ENCODE data around the gene TGFBR3.
"Not testable (repeated sequence)": the region's sequence is repeated elsewhere in the genome, so short reads cannot be mapped to it uniquely, and the experiment has no call there.

Gene TGFBR3

DNA sequence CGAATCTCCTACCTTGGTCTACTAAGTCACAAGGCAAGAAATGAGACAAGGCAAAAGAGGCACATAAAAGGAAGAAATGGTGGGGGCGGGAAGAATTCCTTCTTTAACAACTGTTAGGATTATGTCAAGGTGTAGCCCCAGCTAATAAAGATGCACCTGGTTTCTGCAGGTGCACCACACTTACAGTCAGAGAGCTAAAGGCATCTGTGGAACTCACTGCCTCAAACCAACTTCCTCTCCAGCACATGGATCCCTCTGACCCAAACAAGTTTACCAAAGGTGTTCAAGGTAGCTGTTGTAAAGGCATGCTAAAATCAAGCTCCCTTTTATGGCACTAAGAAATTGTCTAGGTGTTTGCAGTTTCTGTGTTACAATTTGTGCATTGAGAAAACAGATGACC is 38.1 kb downstream of the TGFBR3 start:
- DNase-seq (ENCODE audit: low spot score) = no peak

DNA sequence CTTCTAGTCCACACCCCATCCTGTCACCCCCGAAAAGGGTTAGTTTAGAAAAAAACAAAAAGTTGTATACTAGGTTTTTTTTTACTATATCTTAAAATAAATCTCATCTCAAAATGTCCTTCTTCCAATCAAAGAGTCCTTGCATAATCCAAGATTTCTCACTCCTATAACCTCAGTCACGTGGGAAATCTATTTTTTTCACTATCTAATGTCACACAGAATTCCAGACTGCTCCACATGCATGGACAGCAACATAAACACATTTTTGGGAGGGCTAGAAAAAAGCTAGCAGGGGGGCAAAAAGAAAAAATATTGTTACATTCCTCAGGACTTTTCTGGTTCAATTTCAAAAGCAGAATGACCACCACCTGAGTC is 39.3 kb downstream of the TGFBR3 start:
- no peak for DNase-seq (ENCODE audit: low spot score)

DNA sequence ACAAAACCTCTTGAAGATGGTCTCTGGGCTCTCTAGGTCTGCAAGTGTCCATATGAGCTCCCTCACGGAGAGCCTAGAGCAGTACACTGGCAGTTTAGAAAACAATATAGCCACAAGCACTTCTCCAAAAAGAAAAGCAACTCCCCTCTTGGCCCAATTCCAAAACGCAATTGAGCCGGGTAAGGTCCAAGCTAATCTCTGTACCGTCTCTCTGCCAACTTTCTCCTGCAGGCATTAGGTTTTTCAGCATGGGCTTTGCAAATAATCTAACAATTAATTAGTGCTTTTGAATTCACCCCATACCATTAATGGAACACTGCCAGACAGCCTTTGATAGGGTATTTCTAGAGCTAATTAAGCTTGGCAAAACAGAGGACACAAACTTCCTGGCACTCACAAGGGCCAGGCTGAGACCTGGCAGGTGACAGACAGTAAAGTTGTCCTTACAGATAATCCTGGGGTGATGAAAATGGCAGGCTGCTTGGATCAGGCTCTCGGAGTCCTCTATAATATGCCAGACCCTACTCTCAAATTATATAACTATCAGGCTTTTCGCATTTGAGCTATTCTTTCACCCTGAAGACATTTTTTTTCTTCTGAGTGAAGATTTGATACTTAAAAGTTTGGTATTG is 39.8 kb downstream of the TGFBR3 start:
- no peak for DNase-seq (ENCODE audit: low spot score)

DNA sequence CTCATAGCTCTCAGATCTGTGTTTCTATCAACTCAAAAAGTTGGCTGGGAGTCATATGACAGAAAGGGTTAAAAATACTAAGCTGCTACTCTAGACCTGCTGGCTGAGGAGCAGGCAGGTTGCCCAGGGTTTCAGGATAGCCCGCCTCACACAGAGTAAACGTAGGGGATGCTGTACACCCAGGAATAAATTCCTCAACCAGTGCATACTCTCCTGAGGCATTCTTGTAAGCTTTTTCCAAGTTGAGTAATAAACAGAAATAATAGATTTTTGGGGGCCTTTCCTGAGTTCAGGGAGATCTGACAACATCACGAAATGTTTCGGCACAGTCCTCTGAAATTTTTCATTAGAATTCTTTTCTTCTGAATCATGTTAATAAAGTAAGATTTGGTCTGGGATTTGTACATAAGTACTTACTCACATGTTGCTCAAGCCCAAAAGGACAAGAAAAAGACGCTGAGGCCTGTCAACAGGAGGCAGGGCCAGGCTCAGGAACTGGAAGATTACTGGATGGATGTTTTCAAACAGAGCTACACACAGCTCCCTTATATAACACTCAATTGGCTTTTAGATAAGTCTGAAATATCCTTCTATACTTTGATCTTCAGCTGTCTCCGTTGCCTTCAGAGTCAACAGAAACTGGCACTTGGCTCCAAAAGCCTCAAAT is 41.0 kb downstream of the TGFBR3 start:
- DNase-seq (ENCODE audit: low spot score) = no peak

DNA sequence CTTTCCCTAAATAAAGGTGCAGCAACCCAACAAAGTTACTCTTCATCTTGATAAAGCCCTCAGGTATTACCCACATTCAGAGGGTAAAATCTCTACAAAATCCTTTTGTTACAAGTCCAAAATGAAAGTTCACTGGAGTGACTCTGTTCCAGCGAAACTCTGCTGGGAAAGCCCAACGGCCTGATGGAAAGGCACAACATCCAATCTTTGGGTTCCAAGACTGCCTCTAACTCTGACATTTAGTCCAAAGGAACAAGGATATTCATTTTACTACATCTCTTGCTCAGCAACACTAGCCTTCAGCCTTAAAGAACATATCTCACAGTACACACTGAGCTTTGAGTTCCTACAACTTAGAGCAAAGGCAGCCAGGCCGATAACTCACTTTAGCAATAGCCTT is 42.1 kb downstream of the TGFBR3 start:
- DNase-seq (ENCODE audit: low spot score) = no peak

DNA sequence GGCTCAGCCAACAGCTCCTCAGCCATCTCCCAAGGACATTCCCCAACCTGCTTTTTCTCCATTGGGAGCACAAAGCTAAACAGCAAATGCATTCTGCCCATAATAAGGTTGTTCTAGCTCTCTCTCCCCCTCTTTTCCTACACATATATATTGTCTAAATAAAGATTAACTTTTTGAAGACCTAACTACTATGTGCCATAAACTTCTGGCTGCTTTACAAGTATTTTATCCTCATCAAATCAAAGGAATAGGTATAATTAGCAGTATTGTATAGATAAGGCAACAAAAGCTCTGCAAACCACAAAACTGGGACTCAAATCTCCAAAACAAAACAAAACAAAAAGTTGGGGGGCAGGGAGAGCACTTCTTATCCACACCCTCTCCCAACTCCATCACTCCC is 43.4 kb downstream of the TGFBR3 start:
- no peak for DNase-seq (ENCODE audit: low spot score)

DNA sequence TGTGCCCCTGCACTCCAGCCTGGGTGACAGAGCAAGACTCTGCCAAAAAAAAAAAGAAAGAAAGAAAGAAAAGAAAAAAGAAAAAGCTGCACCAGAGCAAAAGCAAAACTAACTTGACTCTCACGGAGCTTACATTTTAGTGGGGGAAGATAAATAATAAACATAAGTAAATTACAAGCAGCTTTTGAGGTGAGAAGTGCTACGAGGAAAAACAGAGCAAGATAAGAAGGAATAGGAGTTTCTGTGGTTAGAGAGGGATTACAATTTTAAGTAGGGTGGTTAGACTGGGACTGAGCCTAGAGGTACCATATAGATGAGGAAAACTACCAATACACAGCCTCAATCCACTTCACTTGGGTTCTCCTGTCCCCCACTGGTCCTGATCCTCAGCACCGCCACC is 43.9 kb downstream of the TGFBR3 start:
- no peak for DNase-seq (ENCODE audit: low spot score)

DNA sequence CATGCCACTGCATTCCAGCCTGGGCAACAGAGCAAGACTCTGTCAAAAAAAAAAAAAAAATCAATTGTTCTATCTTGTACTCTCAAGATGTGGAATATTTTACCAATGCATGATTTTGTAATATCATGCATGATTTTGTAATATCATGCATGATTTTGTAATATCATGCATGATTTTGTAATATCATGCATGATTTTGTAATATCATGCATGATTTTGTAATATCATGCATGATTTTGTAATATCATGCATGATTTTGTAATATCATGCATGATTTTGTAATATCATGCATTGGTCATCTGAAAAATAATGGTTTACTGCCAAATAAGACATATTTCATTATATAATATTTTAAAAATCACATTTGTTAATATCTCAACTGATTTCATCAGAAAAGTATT is 45.7 kb downstream of the TGFBR3 start:
- DNase-seq (ENCODE audit: low spot score) = not testable (repeated sequence)

DNA sequence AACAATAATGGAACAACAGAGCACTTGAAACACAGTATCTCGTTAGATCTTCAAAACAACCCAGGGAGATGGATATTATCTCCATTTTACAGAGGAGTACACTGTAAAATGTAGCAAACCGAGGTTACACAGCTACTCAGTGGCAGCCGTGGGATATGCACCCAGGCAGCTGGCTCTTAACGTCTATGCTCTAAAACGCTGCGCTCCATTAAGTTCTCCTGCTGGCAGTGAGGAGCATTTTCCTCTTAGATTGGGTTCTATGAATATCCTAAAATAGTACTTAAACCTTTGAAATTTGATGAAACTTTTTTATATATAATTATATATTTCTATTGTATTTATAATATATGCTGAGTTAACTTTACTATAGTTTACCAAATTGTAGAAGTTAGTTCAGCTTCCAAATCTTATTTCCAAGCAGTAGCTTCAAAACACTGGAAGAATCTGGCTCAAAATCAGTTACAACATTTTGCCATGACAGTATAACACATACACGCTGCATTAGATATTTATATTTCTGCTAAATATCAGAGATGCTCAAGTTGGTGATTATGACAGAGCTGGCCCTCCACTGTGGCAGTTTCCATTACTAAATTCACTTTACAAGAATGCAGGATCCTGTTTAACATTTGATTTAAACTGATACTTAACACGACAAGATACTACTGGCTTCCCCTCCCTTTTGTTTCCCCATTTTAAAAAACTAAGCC is 49.5 kb downstream of the TGFBR3 start:
- DNase-seq (ENCODE audit: low spot score) = no peak

DNA sequence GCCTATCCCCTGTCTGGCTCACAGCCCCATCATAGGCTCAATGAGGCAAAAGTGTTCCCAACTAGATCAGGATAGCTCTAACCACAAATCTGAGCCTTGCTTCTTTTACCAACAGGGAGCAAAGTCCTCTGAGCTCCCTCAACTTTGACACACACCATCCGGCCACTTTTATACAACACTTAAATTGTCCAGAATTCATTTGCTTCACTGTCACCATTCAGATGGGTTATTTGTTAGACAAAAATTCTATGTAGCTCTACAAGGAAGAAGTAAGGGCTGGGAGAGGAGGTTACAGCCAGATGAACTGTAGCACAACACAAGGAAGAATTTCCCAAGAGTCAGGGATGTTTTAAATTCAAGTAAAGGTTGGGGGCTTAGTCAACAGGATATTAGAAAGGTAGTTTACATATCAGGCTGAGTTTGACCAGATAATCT is 50.8 kb downstream of the TGFBR3 start:
- DNase-seq (ENCODE audit: low spot score) = no peak

DNA sequence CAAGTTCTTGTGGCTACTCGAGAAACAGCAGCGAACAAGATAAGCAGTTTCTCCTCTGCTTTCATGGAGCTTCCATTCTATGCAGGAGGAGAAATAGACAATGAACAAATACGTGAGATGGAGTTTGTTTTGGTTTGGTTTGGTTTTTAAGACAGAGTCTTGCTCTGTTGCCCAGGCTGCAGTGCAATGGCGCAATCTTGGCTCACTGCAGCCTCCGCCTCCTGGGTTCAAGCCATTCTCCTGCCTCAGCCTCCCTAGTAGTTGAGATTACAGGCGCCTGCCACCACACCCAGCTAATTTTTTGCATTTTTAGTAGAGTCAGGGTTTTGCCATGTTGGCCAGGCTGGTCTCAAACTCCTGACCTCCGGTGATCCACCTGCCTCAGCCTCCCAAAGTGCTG is 51.4 kb downstream of the TGFBR3 start:
- not testable (repeated sequence) for DNase-seq (ENCODE audit: low spot score)

DNA sequence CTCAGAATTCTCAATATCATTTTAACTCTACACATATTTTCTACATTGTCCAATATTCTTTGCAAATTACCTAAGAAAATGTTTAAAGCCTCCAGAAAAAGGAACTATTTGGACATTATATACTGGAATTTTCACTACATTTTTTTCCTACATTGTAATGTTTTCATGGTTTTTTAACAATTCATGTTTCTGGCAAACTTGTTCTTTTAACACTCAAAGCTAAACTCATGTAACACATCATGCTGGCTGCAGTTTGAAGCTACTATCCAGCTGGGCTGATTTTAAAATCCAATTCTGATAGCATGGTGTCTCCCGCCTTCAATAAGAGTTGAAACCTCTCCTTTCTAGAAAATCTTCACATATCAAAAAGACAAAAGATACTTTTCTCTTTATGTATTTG is 52.0 kb downstream of the TGFBR3 start:
- no peak for DNase-seq (ENCODE audit: low spot score)

DNA sequence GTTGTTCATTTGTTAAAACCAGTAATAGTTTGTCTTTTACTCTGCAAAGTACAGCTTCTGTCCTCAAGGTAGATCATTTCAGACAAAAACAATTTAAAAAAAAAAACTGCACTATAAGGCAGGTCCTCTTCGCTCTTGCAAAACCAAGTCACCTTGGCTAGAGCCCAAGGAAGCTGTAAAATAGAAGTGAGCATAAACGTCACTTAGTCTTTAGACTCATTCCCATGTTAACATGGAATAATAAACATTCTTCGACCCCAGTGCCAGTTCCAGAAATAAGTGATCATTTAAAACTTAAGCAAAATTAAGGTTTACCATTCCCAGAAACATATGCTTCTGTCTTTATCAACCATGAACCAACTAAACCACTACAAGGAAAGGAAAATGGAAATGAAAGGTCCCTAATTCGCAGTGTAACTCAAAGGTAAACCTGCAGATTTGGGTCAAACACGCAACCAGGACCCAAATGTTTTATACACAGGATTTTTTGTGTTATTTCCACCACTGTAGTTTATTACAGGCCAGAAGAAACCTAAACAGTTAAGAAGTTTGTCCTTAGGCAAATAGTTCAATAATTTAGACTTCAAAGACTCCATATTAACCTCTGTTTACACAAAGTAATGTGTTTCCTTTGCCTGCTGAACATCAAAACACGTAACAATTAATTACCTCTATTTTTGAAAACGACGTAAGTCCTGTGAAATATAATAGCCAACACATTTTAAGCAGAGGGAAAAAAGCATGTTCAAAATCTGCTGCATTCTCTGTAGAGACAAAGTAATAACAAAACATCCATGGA is 54.6 kb downstream of the TGFBR3 start:
- no peak for DNase-seq (ENCODE audit: low spot score)

DNA sequence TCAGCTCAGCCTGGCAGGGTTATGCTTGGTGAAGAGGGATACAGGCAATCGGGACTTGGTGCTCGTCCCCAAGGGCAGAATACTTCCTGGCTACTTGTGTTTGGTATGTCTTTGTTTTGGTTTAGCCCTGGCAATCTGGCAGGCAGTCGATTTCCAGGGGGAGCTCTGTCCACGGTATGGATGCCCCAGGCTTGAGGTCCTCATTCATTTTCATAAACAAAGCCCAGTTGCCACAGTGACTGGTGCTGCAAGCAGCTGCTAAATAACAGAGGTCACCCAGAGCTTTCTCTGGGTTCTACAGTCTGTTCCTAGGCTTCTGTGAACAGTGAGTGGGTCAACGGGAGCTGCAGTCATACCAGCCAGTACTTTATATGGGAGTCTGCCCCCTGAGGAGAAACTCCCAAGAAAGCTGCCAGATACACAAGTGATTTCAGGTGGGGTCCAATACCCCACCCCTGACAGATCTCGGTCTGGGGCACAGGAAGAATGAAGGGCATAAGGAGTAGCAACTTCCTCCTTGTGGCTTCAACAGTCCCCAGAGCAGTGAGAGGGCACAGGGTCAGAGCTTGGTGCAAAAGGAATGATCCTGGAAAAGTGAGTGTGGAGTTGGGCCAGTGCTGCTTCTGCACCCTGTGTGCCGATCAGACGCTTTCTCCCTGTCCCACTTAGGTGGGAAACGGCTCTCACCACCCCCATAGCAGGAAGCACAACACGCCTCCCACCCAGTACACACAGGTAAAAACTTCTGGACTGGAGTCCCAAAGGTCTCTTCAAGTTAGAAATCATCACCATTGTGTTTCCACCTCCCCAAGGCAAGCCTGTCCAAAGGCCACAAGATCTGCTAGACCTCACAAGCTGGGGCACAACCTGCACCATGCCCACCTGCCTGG is 55.5 kb downstream of the TGFBR3 start:
- no peak for DNase-seq (ENCODE audit: low spot score)

DNA sequence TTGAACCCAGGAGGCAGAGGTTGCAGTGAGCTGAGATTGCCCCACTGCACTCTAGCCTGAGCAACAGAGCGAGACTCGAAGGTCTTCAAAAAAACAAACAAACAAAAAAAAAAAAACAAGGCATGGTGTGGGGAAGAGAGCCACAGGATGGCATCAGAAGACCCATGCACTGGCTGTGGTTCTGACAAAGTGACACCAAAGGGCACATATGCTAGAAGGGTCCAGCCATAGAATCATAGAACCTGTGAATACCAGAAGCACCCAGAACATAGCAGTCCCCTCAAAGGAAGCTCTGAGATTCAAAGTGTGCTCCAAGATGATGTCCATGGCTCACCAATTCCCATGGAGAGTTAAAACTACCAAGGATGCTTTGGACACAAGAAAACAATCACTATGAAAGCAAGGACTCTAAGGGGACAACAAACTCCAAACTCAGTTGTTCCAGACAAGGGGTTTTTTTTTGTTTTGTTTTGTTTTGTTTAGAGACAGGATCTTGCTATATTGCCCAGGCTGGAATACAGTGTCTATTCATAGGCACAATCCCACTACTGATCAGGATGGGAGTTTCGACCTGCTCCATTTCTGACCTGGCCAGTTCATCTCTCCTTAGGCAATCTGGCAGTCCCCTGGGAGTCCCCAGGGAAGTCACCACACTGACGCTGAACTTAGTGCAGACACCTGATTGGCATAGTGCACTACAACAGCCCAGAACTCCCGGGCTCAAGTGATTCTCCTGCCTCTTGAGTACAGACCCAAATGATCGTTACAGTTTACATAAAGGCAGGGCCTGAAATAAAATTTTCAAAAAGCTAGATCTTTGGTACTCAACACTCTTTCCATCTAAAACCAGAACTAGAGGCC is 56.4 kb downstream of the TGFBR3 start:
- DNase-seq (ENCODE audit: low spot score) = no peak

DNA sequence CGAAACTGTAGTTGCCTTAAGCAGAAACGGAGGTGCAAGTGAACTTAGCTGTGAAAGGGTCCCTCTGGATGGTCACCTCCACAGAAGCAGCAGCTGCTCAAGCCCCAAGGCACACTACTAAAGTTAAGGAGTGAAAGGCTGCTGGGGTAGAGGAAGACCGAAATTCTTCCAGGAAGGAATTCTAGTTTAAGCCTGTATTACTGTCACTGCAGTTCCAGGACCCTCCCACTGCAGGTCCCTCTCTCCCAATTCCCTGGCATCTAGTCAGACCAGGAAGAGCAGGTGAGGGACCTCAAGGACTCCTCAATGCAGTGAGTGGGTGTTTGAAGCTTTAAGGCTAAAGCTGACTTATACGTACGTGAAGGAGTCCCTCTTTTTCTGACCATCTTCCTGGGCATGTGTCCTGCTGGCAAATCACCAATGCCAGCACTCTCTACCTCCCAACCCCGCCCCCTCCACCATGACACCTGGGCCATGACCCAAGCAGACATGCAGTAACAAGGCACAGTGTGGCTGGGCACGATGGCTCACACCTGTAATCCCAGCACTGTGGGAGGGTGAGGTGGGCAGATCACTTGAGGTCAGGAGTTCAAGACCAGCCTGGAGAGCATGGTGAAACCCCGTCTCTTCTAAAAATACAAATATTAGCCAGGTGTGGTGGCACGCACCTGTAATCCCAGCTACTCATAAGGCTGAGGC is 57.2 kb downstream of the TGFBR3 start:
- no peak for DNase-seq (ENCODE audit: low spot score)

DNA sequence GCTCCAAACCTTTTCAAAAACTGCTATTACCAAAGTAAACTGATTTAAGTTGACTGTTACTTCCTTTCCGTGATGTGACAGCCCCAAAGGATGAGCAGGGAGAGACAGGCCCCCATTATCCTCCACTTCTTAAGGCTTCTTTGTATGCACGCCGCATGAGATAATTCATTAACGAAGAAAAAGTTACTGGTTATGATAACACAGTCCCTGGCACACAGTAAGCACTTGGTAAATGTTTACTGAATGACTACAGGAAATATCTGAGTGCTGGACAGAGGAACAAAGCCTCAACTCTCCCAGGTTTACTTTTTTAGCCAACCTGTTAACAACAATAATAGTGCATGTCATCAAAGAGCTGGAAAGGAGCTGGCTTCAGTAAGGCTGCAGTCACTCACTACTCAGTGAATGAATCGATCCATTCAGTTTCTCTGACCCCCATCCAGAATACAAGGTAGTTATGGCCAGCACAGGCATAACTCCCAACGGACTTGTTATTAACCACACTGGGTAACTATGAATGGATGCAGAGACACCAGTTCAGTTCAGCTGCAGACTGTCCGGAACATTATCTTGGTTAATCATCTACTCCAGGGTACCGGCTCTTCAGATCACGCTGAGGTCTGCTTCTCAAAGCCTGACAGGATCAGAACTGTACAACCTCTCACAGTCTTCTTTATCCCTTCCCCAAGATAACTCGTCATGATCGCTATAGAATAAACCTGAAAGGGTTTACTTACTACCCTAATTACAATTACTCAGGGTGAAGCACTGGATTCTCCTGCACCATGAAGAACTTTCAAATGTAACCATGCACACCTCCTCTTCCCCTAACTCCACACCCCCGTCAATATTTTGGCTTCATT is 58.3 kb downstream of the TGFBR3 start:
- no peak for DNase-seq (ENCODE audit: low spot score)

DNA sequence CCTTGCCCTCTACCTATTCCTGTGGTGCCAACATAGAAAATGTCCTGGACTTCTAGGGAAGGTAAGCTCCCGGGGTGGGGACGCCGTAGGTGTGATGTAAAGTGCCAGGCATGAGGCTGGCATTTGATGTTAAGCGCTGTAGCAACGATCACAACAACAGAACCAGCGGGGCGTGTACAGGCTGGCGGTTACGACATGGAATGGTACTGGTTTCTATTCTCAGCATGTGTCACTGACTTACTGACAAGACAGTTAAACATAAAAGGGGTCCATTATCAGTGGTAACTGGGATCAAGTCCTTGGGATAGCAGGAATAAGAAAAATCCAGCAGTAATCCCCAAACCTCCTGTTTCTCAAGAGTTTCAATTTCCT is 58.9 kb downstream of the TGFBR3 start:
- DNase-seq (ENCODE audit: low spot score) = no peak

DNA sequence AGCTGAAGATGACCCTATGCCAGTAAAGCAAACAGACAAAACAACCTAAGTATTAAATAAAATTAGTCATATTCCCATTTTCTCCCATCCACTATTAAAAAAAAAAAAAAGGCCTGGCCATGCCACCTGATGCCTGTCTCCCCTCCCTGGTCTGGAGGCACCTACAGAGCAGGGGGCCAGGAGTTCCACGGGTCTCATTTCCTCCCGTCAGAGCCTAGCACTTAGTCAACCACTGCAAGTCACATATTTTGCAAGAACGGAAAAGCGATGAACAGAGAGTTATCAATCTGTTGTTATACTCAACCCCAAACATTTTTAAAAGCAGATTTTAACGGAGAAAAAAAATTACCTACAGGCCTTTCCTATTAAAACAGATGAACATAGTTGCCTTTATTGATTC is 59.3 kb downstream of the TGFBR3 start:
- no peak for DNase-seq (ENCODE audit: low spot score)
